Measurements from ENCODE around the gene IGSF21. TPM values are rescaled to one million over a fixed set of nuclear protein-coding genes. Genes with fewer than 3 reads are reported as not detected.

IGSF21 gene
- polyA plus RNA-seq, 1 donor (not counting 4 experiments of a cell fraction or from before 2014, with no cell fraction given), result not detected

DNA sequence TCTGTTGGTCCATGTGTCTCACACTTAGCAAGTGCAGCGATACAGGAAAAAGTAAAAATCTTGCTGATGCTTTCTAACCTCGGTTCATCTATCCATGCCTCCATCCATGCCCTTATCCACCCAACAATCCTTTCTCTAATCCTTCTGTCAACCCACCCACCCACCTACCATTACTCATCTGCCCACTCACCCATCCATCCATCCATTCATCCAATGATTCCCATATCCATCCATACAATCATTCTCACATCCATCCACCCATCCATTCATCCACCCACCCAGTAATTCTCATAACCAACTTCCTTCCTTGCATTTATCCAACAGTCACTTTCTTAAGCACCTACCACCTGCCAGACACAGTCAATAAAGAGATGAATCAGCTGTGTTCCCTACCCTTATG is 6.1 kb upstream of the IGSF21 start:
- Histone ChIP-seq H3K27ac (ENCODE audit: control insufficient read depth, insufficient read depth, low read length) (no peak overlapping the region), H3K4me1 (ENCODE audit: control insufficient read depth, extremely low read depth, insufficient read depth, low read length) (no peaks in the 10 kb centered on the region), H3K9me3 (ENCODE audit: control insufficient read depth, low read depth, low read length) (no peaks in the 10 kb centered on the region), H3K9ac (ENCODE audit: control insufficient read depth, extremely low read depth, insufficient read depth, low read length) (no peak overlapping the region), H2AFZ (ENCODE audit: control insufficient read depth, low read length) (no peak overlapping the region), H3K79me2 (ENCODE audit: control insufficient read depth, insufficient read depth, low read length) (no peaks in the 10 kb centered on the region), H3K4me3 (ENCODE audit: control insufficient read depth in 2 of 3, extremely low read depth in 1 of 3, insufficient read depth in 2 of 3, low read depth in 1 of 3, low read length in 3 of 3) (no peak overlapping the region), H3K4me2 (ENCODE audit: control insufficient read depth, extremely low read depth, insufficient read depth, low read depth, low read length) (no peak overlapping the region), H3K9me1 (ENCODE audit: control insufficient read depth, extremely low read depth, insufficient read depth, low read length) (no peaks in the 10 kb centered on the region), H4K20me1 (ENCODE audit: control insufficient read depth, extremely low read depth, insufficient read depth, low read length) (no peaks in the 10 kb centered on the region), H3K36me3 (ENCODE audit: control insufficient read depth in 2 of 2, extremely low read depth in 1 of 2, insufficient read depth in 2 of 2, low read length in 2 of 2) (no peaks in the 10 kb centered on the region), H3K27me3 (ENCODE audit: control insufficient read depth, extremely low read depth, insufficient read depth, low read length) (peaks cover 17% of the 10 kb centered on the region)
- DNase-seq (ENCODE audit: low read depth, low spot score) (no peak), FAIRE-seq (no peak)
- TF ChIP-seq, protein P1, sequence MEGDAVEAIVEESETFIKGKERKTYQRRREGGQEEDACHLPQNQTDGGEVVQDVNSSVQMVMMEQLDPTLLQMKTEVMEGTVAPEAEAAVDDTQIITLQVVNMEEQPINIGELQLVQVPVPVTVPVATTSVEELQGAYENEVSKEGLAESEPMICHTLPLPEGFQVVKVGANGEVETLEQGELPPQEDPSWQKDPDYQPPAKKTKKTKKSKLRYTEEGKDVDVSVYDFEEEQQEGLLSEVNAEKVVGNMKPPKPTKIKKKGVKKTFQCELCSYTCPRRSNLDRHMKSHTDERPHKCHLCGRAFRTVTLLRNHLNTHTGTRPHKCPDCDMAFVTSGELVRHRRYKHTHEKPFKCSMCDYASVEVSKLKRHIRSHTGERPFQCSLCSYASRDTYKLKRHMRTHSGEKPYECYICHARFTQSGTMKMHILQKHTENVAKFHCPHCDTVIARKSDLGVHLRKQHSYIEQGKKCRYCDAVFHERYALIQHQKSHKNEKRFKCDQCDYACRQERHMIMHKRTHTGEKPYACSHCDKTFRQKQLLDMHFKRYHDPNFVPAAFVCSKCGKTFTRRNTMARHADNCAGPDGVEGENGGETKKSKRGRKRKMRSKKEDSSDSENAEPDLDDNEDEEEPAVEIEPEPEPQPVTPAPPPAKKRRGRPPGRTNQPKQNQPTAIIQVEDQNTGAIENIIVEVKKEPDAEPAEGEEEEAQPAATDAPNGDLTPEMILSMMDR (optimal IDR thresholded peaks at IDR 0.05 in 1 of 3, IDR thresholded peaks at IDR 0.05 in 1 of 3, conservative IDR thresholded peaks at IDR 0.05 in 1 of 3; ENCODE audit: extremely low read depth in 1 of 3, insufficient read depth in 2 of 3, low read length in 3 of 3), result no peak
- no peak for TF ChIP-seq EZH2 (IDR thresholded peaks at IDR 0.05; ENCODE audit: low read length)
- dilution Hi-C loops (cut with MboI; ENCODE audit: extremely low pct_ligation_motif_present, low sequenced_read_pairs), result no loop called here

DNA sequence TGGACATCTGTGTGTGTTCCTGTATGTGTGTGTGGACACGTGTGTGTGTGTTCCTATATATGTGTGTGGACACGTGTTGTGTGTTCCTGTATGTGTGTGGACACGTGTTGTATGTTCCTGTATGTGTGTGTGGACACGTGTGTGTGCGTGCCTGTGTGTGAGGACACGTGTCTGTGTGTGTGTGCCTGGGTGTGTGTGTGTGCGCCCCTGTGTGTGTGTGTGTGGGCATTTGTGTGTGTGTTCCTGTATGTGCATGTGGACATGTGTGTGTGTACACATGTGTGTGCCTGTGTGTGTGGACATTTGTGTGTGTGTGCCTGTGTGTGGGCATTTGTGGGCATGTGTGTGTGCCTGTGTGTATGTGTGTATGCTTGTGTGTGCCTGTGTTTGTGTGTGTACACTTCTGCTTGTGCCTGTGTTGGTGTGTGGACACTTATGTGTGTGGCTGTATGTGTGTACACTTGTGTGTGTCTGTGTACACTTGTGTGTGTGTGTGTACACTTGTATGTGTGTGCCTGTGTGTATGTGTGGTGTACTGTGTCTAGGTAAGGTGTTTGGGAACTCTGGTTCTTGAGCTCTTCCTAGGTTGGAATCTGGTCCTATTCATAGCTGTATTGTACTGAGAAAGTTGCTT is 3.7 kb upstream of the IGSF21 start:
- DNase-seq (ENCODE audit: low read depth, low spot score), result no peak
- Histone ChIP-seq H2AFZ (ENCODE audit: control insufficient read depth, low read length) (no peak overlapping the region), H3K9ac (ENCODE audit: control insufficient read depth, extremely low read depth, insufficient read depth, low read length) (no peak overlapping the region), H3K4me1 (ENCODE audit: control insufficient read depth, extremely low read depth, insufficient read depth, low read length) (no peaks in the 10 kb centered on the region), H3K36me3 (ENCODE audit: control insufficient read depth in 2 of 2, extremely low read depth in 1 of 2, insufficient read depth in 2 of 2, low read length in 2 of 2) (no peaks in the 10 kb centered on the region), H3K4me3 (ENCODE audit: control insufficient read depth in 2 of 3, extremely low read depth in 1 of 3, insufficient read depth in 2 of 3, low read depth in 1 of 3, low read length in 3 of 3) (no peak overlapping the region), H3K4me2 (ENCODE audit: control insufficient read depth, extremely low read depth, insufficient read depth, low read depth, low read length) (no peak overlapping the region), H3K27me3 (ENCODE audit: control insufficient read depth, extremely low read depth, insufficient read depth, low read length) (peaks cover 35% of the 10 kb centered on the region), H3K9me3 (ENCODE audit: control insufficient read depth, low read depth, low read length) (no peaks in the 10 kb centered on the region), H3K27ac (ENCODE audit: control insufficient read depth, insufficient read depth, low read length) (no peak overlapping the region), H4K20me1 (ENCODE audit: control insufficient read depth, extremely low read depth, insufficient read depth, low read length) (no peaks in the 10 kb centered on the region), H3K79me2 (ENCODE audit: control insufficient read depth, insufficient read depth, low read length) (no peaks in the 10 kb centered on the region), H3K9me1 (ENCODE audit: control insufficient read depth, extremely low read depth, insufficient read depth, low read length) (no peaks in the 10 kb centered on the region)
- dilution Hi-C loops (cut with MboI; ENCODE audit: extremely low pct_ligation_motif_present, low sequenced_read_pairs), result no loop called here
- FAIRE-seq, result no peak
- TF ChIP-seq, protein P1 (optimal IDR thresholded peaks at IDR 0.05 in 1 of 3, IDR thresholded peaks at IDR 0.05 in 1 of 3, conservative IDR thresholded peaks at IDR 0.05 in 1 of 3; ENCODE audit: extremely low read depth in 1 of 3, insufficient read depth in 2 of 3, low read length in 3 of 3), result no peak
- no peak for TF ChIP-seq EZH2 (IDR thresholded peaks at IDR 0.05; ENCODE audit: low read length)

Data from keratinocyte (primary cell).